HUDEP-2 (cell line): Measurements from ENCODE around the gene CC2D1B.

ENCODE experiments used
- DNase-seq, 76 experiments: peaks; one replicate each; lab custom pipeline; 2025; ENCODE audit not compliant: unreplicated experiment in 76 of 76; lab: John Stamatoyannopoulos, UW

The CC2D1B gene

GRCh38 chr1:52359676-52360594 lies 6.1 kb downstream of the CC2D1B start:
- DNase-seq, result no peak

- DNase-seq, result no peak
Observed at GRCh38 chr1:52358851-52359497, 7.0 kb downstream of the CC2D1B start.

- DNase-seq, result no peak
Observed at GRCh38 chr1:52357397-52357796, 8.6 kb downstream of the CC2D1B start.

- DNase-seq, result no peak
Observed at GRCh38 chr1:52356818-52357355, 9.1 kb downstream of the CC2D1B start.

GRCh38 chr1:52355847-52356505 lies 10.0 kb downstream of the CC2D1B start:
- no peak for DNase-seq

- no peak for DNase-seq
Observed at GRCh38 chr1:52355436-52355835, 10.6 kb downstream of the CC2D1B start.

GRCh38 chr1:52352690-52353089 lies 13.3 kb downstream of the CC2D1B start:
- no peak for DNase-seq

- no peak for DNase-seq
Observed at GRCh38 chr1:52348704-52349300, 17.2 kb downstream of the CC2D1B start.

GRCh38 chr1:52346653-52347052 lies 19.4 kb downstream of the CC2D1B start:
- DNase-seq, result no peak

- no peak for DNase-seq
Observed at GRCh38 chr1:52345252-52345651, 20.8 kb downstream of the CC2D1B start.

- no peak for DNase-seq
Observed at GRCh38 chr1:52343979-52344378, 22.0 kb downstream of the CC2D1B start.

- no peak for DNase-seq
Observed at GRCh38 chr1:52341655-52342260, 24.2 kb downstream of the CC2D1B start.

- DNase-seq, result no peak
Observed at GRCh38 chr1:52337439-52337838, 28.6 kb downstream of the CC2D1B start.

- DNase-seq, result no peak
Observed at GRCh38 chr1:52334906-52335528, 31.0 kb downstream of the CC2D1B start.

- no peak for DNase-seq
Observed at GRCh38 chr1:52332411-52332810, 33.6 kb downstream of the CC2D1B start.

GRCh38 chr1:52328615-52329014 lies 37.4 kb downstream of the CC2D1B start:
- DNase-seq, result no peak

GRCh38 chr1:52325786-52326185 lies 40.2 kb downstream of the CC2D1B start:
- DNase-seq, result no peak

- DNase-seq, result no peak
Observed at GRCh38 chr1:52323731-52324130, 42.3 kb downstream of the CC2D1B start.

- DNase-seq, result no peak
Observed at GRCh38 chr1:52321061-52321460, 44.9 kb downstream of the CC2D1B start.
